CD14-positive monocyte (primary cell): Measurements from ENCODE around the gene FBXO48. TPM values are rescaled to one million over a fixed set of nuclear protein-coding genes. Genes with fewer than 3 reads are reported as not detected.

Experiments
- DNase-seq, 3 donors: peaks; one replicate each; pipeline ENCODE4 v3.0.0-alpha.2; 2011 to 2022
- H2AFZ ChIP-seq: 2 replicates; pipeline ENCODE4 v1.6.0; 2012; ENCODE audit warnings: mild to moderate bottlenecking, low read depth, low read length, inconsistent platforms; ENCODE audit not compliant: insufficient read depth, poor library complexity, severe bottlenecking
- H3K27ac ChIP-seq, 2 donors: 1 replicate in 1 of 2; 2 replicates in 1 of 2; pipeline ENCODE4 v1.5.1; 2012 to 2013; ENCODE audit warnings: low read length in 2 of 2, control low read depth in 1 of 2, inconsistent platforms in 1 of 2, low read depth in 1 of 2, mild to moderate bottlenecking in 1 of 2
- H3K27me3 ChIP-seq, 2 donors: one replicate each; pipeline versions ENCODE4 v1.6.0 to v1.6.1; 2011 to 2013; ENCODE audit warnings: low read length in 2 of 2; ENCODE audit not compliant: control insufficient read depth in 2 of 2, insufficient read depth in 2 of 2
- H3K36me3 ChIP-seq, 2 donors: replicated peaks in 1 of 2; 1 replicate in 1 of 2; 2 replicates in 1 of 2; pipeline versions ENCODE4 v1.5.1 to v1.6.1; 2012 to 2013; ENCODE audit warnings: low read length in 2 of 2, control low read depth in 1 of 2, inconsistent platforms in 1 of 2, mild to moderate bottlenecking in 1 of 2; ENCODE audit not compliant: insufficient read depth in 2 of 2, control insufficient read depth in 1 of 2
- H3K4me1 ChIP-seq, 2 donors: 1 replicate in 1 of 2; 2 replicates in 1 of 2; pipeline versions ENCODE4 v1.5.1 to v1.6.1; 2012 to 2013; ENCODE audit warnings: low read length in 2 of 2, control low read depth in 1 of 2, inconsistent platforms in 1 of 2, mild to moderate bottlenecking in 1 of 2, moderate library complexity in 1 of 2; ENCODE audit not compliant: insufficient read depth in 2 of 2, control insufficient read depth in 1 of 2
- H3K4me2 ChIP-seq: replicated peaks from 2 replicates; pipeline ENCODE3; 2012; ENCODE audit warnings: low read length, moderate library complexity, mild to moderate bottlenecking; ENCODE audit not compliant: poor library complexity, severe bottlenecking; ENCODE audit errors: extremely low read depth
- H3K4me3 ChIP-seq, 3 experiments: fragments of 200-600 bp in 1 of 3; sonication (generic) in 1 of 3; replicated peaks in 1 of 3; 1 replicate in 2 of 3; 2 replicates in 1 of 3; pipeline ENCODE4 v1.5.1; 2011 to 2013; ENCODE audit warnings: low read length in 3 of 3, mild to moderate bottlenecking in 3 of 3, control low read depth in 2 of 3, low read depth in 2 of 3, inconsistent platforms in 1 of 3, moderate library complexity in 1 of 3
- H3K79me2 ChIP-seq: 2 replicates; pipeline ENCODE4 v1.6.0; 2012; ENCODE audit warnings: mild to moderate bottlenecking, control low read depth, inconsistent platforms, low read length, moderate library complexity; ENCODE audit not compliant: insufficient read depth
- H3K9ac ChIP-seq: 2 replicates; pipeline ENCODE4 v1.6.0; 2017; ENCODE audit warnings: low read length, mild to moderate bottlenecking; ENCODE audit not compliant: insufficient read depth, poor library complexity, severe bottlenecking
- H3K9me3 ChIP-seq, 2 donors: replicated peaks in 1 of 2; 1 replicate in 1 of 2; 2 replicates in 1 of 2; pipeline versions ENCODE4 v1.5.1 to v1.6.1; 2012 to 2013; ENCODE audit warnings: low read length in 2 of 2, control low read depth in 1 of 2; ENCODE audit not compliant: control insufficient read depth in 1 of 2, insufficient read depth in 1 of 2
- H4K20me1 ChIP-seq: 2 replicates; pipeline ENCODE4 v1.6.0; 2012; ENCODE audit warnings: mild to moderate bottlenecking, low read length, control low read depth, moderate library complexity; ENCODE audit not compliant: insufficient read depth
- H3K27ac Mint-ChIP-seq, 7 donors: one replicate each; pipeline ENCODE4 v1.8.0; 2020; ENCODE audit warnings: mild to moderate bottlenecking in 7 of 7, mixed read lengths in 7 of 7, moderate library complexity in 6 of 7, inconsistent platforms in 2 of 7
- H3K27me3 Mint-ChIP-seq, 3 donors: one replicate each; pipeline ENCODE4 v1.8.0; 2021 to 2022; ENCODE audit warnings: low read depth in 3 of 3, mild to moderate bottlenecking in 3 of 3, mixed read lengths in 3 of 3, moderate library complexity in 3 of 3, inconsistent platforms in 1 of 3
- H3K36me3 Mint-ChIP-seq, 2 donors: one replicate each; pipeline ENCODE4 v1.8.0; 2020; ENCODE audit warnings: mixed read lengths in 2 of 2, inconsistent platforms in 1 of 2, mild to moderate bottlenecking in 1 of 2
- H3K4me1 Mint-ChIP-seq: one replicate; pipeline ENCODE4 v1.8.0; 2020; ENCODE audit warnings: mild to moderate bottlenecking, mixed read lengths
- H3K4me3 Mint-ChIP-seq, 2 donors: one replicate each; pipeline ENCODE4 v1.8.0; 2020; ENCODE audit warnings: mild to moderate bottlenecking in 2 of 2, mixed read lengths in 2 of 2, moderate library complexity in 1 of 2
- H3K9me3 Mint-ChIP-seq, 7 donors: one replicate each; pipeline ENCODE4 v1.8.0; 2020 to 2022; ENCODE audit warnings: mixed read lengths in 7 of 7, mild to moderate bottlenecking in 6 of 7, moderate library complexity in 6 of 7, inconsistent platforms in 2 of 7
- CTCF ChIP-seq: fragments of 200-600 bp; IDR thresholded peaks from one replicate; pipeline ENCODE4 v1.8.0; 2022; ENCODE audit warnings: antibody characterized with exemption, mild to moderate bottlenecking
- WGBS: methylation state at CpG from one replicate; pipeline ENCODE4 v1.1.5; 2013; ENCODE audit warnings: missing lambda C conversion rate; ENCODE audit not compliant: insufficient coverage; 5-methylcytosine and 5-hydroxymethylcytosine counted together
- intact Hi-C, 2 donors: fragments of 100-400 bp; cut with micrococcal nuclease; formaldehyde crosslinking; loops; one replicate each; pipeline versions ENCODE4 v1.15.0 to v1.15.1; 2023
- polyA plus RNA-seq, 3 donors: library from polyadenylated mRNA; depleted of rRNA in 1 of 3; unstranded in 2 of 3; stranded (reverse) in 1 of 3; fragments of 300-500 nt in 2 of 3; fragments of >200 nt in 1 of 3; fragmentation: Illumina TruSeq in 2 of 3; gene quantifications; 1 replicate in 2 of 3; 2 replicates in 1 of 3; pipeline ENCODE4 v1.2.3, GENCODE V29; 2012 to 2021

Gene FBXO48
- polyA plus RNA-seq, 3 donors = 0.08 to 0.85 (median 0.31) TPM

- H3K9me3 Mint-ChIP-seq = no peaks in the 10 kb centered on the region
- Histone ChIP-seq H3K9ac (no peak overlapping the region), H3K36me3 (no peaks in the 10 kb centered on the region), H3K9me3 (no peaks in the 10 kb centered on the region), H3K27ac (no peak overlapping the region), H3K4me1 (peaks cover 0 to 3% of the 10 kb centered on the region in 2 donors), H3K27me3 (no peaks in the 10 kb centered on the region), H3K4me2 (no peak overlapping the region), H3K79me2 (no peaks in the 10 kb centered on the region), H3K4me3 (no peak overlapping the region), H2AFZ (no peak overlapping the region), H4K20me1 (no peaks in the 10 kb centered on the region)
- H3K27ac Mint-ChIP-seq = no peak overlapping the region
- H3K4me1 Mint-ChIP-seq = peaks cover 6% of the 10 kb centered on the region
- no peak overlapping the region for H3K4me3 Mint-ChIP-seq
- no CpG with 5 or more reads among the region's 5 CpGs for WGBS
- no peak for DNase-seq
- H3K27me3 Mint-ChIP-seq = no peaks in the 10 kb centered on the region
- intact Hi-C loops = no loop called here
- H3K36me3 Mint-ChIP-seq = peaks cover 0 to 3% of the 10 kb centered on the region in 2 donors
- TF ChIP-seq CTCF = no peak
Observed at GRCh38 chr2:68516051-68516955, 49.2 kb upstream of the FBXO48 start.

GRCh38 chr2:68514316-68514929 lies 47.3 kb upstream of the FBXO48 start:
- H3K27ac ChIP-seq = no peak overlapping the region
- Mint-ChIP-seq H3K4me3 (no peak overlapping the region), H3K4me1 (peaks cover 6% of the 10 kb centered on the region), H3K27ac (no peak overlapping the region), H3K36me3 (peaks cover 0 to 3% of the 10 kb centered on the region in 2 donors), H3K27me3 (no peaks in the 10 kb centered on the region), H3K9me3 (peaks cover 0 to 3% (median 0%) of the 10 kb centered on the region in 7 donors)
- intact Hi-C loops = no loop called here
- WGBS = 100% methylated on average over 1 of the region's 2 CpGs
- no peaks in the 10 kb centered on the region for H4K20me1 ChIP-seq
- no peak overlapping the region for H3K4me3 ChIP-seq
- DNase-seq = no peak
- H3K36me3 ChIP-seq = no peaks in the 10 kb centered on the region
- no peak overlapping the region for H2AFZ ChIP-seq
- H3K4me2 ChIP-seq = no peak overlapping the region
- TF ChIP-seq CTCF = no peak
- no peaks in the 10 kb centered on the region for H3K9me3 ChIP-seq
- no peak overlapping the region for H3K9ac ChIP-seq
- no peaks in the 10 kb centered on the region for H3K79me2 ChIP-seq
- no peaks in the 10 kb centered on the region for H3K27me3 ChIP-seq
- H3K4me1 ChIP-seq = peaks cover 0 to 3% of the 10 kb centered on the region in 2 donors
